Measurements from ENCODE around the gene ADD2.

The ADD2 gene

DNA sequence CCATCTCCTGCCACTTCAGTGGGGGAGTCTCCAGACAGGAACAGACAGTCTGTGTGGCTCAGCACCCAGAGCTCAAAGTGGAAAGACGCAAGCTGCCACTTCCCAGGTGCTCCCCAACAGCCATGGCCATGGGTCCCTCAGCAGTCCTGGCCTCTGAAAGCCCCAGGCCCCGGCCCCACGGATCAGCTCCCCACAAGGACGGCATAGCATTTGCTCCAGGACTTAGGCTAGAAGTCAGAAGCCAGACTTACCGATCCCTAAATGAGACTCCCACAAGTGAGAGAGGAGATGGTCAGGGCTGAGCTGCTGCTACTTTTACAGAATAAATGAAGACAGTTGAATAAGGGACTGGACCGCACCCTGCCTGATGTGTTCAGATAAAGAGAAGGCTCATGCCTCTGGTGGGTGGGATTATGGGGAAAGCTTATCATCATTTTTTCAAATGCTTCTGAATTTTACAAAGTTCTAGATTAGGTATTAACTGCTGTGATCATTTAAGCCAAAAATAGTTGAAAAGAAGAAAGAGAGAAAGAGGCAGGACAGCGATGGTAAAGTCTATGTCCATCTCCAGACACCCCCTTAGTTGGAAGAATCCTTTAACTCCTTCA is 50.5 kb downstream of the ADD2 start:
- H3K4me3 ChIP-seq = no peak overlapping the region
- DNase-seq (ENCODE audit: low spot score) = no peak
- H3K27ac ChIP-seq = no peak overlapping the region
- TF ChIP-seq, protein P1, sequence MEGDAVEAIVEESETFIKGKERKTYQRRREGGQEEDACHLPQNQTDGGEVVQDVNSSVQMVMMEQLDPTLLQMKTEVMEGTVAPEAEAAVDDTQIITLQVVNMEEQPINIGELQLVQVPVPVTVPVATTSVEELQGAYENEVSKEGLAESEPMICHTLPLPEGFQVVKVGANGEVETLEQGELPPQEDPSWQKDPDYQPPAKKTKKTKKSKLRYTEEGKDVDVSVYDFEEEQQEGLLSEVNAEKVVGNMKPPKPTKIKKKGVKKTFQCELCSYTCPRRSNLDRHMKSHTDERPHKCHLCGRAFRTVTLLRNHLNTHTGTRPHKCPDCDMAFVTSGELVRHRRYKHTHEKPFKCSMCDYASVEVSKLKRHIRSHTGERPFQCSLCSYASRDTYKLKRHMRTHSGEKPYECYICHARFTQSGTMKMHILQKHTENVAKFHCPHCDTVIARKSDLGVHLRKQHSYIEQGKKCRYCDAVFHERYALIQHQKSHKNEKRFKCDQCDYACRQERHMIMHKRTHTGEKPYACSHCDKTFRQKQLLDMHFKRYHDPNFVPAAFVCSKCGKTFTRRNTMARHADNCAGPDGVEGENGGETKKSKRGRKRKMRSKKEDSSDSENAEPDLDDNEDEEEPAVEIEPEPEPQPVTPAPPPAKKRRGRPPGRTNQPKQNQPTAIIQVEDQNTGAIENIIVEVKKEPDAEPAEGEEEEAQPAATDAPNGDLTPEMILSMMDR (IDR thresholded peaks at IDR 0.05) = no peak

DNA sequence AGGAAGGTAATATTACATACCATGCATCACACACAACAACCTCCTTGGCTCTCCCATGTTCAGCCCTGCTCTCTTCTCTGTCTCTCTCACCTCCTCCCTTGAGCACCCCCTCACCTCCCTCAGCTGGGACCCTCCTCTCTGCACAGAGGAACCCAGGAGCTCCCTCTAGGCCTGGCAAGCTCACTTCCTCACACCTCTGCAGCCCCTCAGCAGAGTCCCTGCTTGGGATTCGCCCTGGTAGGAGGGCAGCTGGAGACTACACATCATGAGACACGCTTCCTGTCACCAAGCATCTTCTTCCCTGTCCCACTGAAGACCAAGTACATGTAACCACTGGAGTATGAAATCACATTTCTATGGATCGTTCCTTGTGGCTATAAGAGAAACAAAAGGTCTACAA is 51.0 kb downstream of the ADD2 start:
- no peak overlapping the region for H3K27ac ChIP-seq
- TF ChIP-seq, protein P1 (IDR thresholded peaks at IDR 0.05) = no peak
- no peak overlapping the region for H3K4me3 ChIP-seq
- DNase-seq (ENCODE audit: low spot score) = no peak

DNA sequence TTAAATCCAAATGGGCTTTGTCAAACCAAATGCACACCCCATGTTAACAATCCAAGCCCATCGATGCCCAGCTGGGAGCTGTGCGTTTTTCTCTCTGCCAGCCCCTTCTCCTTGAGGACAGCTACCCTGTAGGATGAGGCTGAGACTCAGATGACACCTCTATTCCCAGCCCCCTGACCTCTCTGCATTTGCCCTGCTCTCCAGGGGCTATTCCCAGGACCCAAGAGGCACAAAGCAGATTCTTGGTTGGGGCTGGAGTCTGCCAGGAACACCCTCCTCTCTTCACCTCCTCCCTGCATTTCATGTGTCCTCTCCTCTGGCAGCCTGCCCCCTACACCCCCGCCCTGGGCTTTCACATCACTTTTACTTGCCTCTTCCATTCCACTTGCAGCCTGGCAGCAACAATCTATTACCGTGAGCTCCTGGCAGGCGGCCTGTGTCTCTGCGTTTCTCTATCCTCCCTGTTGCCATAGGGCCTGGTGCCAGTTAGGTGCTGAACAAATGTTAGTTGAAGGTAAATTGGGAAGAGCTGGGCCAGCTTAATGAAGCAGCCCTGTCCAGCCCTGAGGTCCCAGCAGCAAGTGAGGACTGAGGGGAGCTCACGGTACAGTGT is 51.8 kb downstream of the ADD2 start:
- no peak overlapping the region for H3K27ac ChIP-seq
- no peak overlapping the region for H3K4me3 ChIP-seq
- DNase-seq (ENCODE audit: low spot score) = peak; percentile 46
- TF ChIP-seq, protein P1 (IDR thresholded peaks at IDR 0.05) = no peak

DNA sequence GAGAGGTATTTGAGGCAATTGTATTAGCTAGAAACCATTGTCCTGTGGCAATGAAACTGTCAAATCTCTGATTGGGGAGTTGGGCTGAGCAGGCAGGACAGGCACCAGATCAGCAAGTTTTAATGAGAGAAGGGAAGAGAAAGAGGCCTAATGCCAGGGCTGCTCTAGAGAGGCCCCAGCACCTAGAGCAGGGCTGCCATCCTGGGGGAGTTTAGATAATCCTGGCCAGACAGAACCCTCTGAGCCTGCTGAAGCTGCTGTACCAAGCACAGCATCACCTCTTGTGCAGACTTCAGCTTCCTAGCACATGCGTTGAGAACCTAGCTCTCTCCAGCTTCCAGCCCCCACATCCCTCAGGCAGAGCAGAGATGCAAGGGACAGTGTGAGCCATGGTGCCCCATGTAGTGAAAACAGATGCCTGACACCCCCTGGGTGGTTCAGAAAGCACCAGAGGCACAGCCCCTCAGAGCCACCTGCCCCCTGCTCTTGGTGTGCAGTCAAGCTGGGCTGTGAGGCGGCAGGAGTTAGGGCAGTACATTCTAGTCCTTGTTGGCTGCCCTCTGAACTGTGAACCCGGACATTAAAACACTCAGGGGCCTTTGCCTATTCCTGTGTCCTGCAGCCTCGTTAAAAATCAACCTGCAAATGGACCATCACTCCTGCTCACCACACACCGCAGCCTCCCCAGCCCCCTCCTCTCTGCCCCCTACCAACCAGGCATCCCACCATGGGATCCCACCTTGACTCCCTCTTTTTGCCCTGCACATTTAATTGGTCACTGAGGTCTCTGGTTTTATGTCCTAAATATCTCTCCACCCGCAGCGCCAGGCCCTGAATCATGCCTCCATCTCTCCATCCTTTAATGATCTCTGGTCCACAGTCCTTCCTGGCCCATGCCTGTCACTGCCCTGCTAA is 52.7 kb downstream of the ADD2 start:
- TF ChIP-seq, protein P1 (IDR thresholded peaks at IDR 0.05) = no peak
- peak; percentile 54 for DNase-seq (ENCODE audit: low spot score)
- H3K4me3 ChIP-seq = no peak overlapping the region
- H3K27ac ChIP-seq = no peak overlapping the region

DNA sequence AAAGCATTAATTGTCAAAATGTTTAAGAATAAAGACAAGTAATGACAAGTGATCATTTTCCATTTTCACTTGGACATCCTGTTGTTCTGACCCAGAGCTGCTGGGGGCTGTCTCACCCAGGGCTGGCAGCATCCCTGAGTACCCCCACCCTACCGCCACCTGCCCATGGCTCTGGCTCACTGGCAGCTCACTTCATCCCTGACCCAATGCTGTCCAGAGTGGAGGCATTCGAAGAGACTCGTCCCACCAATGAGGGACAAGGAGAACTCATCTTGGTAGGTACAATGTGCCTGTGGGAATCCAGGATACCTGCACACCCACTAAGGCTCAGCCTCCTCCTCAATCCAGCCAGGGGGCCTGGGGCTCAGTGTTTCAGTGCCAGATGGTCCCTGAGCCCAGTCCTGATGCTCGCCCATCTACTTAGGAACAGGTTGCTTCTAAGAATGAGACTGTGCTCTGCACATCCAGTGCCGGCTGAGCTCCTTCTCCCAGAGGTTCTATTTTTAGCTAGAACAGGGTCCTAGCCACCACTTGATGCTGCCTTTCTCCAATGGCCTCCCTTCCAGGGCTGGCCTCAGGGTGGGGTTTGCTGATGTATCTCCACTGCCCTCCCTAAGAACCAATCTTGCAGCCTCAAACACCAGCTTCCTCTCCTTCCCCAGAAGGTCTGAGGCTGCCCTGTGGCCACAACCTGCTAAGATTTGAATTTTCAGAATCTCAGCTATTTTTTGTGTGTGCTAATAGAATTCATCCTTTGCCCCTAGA is 53.7 kb downstream of the ADD2 start:
- H3K4me3 ChIP-seq = no peak overlapping the region
- peak; percentile 64 for DNase-seq (ENCODE audit: low spot score)
- TF ChIP-seq, protein P1 (IDR thresholded peaks at IDR 0.05) = no peak
- no peak overlapping the region for H3K27ac ChIP-seq

DNA sequence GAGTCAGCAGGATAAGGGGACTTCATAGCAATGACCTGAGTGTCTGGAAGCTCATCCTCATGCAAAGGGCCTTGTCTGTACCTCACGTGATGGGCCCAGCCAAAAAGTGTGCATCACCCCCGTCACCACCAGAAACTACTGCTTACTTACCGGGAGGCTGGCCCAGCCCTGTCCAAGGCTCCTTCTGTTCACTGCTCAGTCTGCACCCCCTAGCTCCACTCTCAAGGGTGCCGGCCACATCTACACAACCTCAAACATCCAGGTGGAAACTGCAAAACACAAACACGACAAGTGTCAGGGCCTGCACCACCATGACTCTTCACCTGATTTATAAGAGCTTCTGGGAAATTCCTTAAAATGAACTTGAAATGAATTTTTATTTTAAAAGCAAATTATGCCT is 55.1 kb downstream of the ADD2 start:
- H3K4me3 ChIP-seq = no peak overlapping the region
- TF ChIP-seq, protein P1 (IDR thresholded peaks at IDR 0.05) = no peak
- DNase-seq (ENCODE audit: low spot score) = peak; percentile 47
- no peak overlapping the region for H3K27ac ChIP-seq

Measured in coronary artery (tissue), 2 donors.